Measurements from ENCODE around the gene PRKN.

The PRKN gene

DNA sequence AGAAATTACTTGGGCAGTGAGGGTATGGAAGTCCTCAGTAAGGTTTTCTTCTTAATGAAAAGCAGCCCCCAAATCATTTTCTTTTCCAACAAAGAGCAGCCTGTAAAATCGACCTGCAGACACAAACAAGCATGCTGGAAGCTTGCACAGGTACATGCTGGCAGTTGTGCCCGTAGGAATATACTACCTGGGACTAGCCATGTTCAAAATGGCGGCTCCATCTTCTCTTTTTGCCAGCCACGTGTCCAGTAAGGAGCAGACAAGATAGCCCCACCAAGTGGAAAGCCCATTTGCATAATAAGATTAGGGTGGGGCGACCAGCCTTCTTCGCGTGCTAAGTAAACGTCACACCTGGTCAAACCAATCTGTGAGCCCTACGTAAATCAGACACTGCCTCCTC lies 1194.3 kb downstream of the PRKN start:
- H3K27ac ChIP-seq (replicated peaks): no peak overlapping the region
- no peaks in the 10 kb centered on the region for H3K27me3 ChIP-seq (ENCODE audit: insufficient read depth, poor library complexity, severe bottlenecking)
- no peak overlapping the region for H3K4me3 ChIP-seq (replicated peaks; ENCODE audit: insufficient read depth, low read length)
- TF ChIP-seq SPI1 (IDR thresholded peaks at IDR 0.05; ENCODE audit: borderline replicate concordance, low read depth): no peak
- no peak for DNase-seq (ENCODE audit: low read depth in 1 of 2, low spot score in 1 of 2)

DNA sequence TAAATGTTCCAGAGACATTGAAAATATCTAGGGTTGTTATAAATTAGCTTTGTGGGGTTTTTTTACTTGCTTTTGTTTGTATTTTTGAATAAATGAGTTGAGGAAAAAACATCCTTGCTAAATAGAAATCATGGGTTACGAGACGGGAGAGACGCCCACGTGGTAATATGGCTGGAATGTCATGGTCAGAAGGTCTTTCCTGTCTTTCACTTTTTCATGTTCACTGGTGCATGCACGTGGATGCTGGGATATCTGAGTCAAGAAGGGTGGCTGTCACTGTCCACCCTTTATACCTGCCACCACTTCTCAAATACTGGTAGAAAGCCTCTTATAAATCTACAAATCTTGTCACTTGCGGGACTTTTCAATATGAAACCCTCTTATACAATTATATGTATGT lies 1195.0 kb downstream of the PRKN start:
- no peak overlapping the region for H3K27ac ChIP-seq (replicated peaks)
- H3K27me3 ChIP-seq (ENCODE audit: insufficient read depth, poor library complexity, severe bottlenecking): no peaks in the 10 kb centered on the region
- no peak overlapping the region for H3K4me3 ChIP-seq (replicated peaks; ENCODE audit: insufficient read depth, low read length)
- TF ChIP-seq POLR2AphosphoS5 (IDR thresholded peaks at IDR 0.05; ENCODE audit: low read depth) (no peak), SPI1 (IDR thresholded peaks at IDR 0.05; ENCODE audit: borderline replicate concordance, low read depth) (no peak), GABPA (IDR thresholded peaks at IDR 0.05; ENCODE audit: low read depth) (no peak)
- TF ChIP-seq, protein P1, sequence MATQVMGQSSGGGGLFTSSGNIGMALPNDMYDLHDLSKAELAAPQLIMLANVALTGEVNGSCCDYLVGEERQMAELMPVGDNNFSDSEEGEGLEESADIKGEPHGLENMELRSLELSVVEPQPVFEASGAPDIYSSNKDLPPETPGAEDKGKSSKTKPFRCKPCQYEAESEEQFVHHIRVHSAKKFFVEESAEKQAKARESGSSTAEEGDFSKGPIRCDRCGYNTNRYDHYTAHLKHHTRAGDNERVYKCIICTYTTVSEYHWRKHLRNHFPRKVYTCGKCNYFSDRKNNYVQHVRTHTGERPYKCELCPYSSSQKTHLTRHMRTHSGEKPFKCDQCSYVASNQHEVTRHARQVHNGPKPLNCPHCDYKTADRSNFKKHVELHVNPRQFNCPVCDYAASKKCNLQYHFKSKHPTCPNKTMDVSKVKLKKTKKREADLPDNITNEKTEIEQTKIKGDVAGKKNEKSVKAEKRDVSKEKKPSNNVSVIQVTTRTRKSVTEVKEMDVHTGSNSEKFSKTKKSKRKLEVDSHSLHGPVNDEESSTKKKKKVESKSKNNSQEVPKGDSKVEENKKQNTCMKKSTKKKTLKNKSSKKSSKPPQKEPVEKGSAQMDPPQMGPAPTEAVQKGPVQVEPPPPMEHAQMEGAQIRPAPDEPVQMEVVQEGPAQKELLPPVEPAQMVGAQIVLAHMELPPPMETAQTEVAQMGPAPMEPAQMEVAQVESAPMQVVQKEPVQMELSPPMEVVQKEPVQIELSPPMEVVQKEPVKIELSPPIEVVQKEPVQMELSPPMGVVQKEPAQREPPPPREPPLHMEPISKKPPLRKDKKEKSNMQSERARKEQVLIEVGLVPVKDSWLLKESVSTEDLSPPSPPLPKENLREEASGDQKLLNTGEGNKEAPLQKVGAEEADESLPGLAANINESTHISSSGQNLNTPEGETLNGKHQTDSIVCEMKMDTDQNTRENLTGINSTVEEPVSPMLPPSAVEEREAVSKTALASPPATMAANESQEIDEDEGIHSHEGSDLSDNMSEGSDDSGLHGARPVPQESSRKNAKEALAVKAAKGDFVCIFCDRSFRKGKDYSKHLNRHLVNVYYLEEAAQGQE (IDR thresholded peaks at IDR 0.05; ENCODE audit: insufficient replicate concordance, low read depth): no peak
- TF ChIP-seq, protein P2, sequence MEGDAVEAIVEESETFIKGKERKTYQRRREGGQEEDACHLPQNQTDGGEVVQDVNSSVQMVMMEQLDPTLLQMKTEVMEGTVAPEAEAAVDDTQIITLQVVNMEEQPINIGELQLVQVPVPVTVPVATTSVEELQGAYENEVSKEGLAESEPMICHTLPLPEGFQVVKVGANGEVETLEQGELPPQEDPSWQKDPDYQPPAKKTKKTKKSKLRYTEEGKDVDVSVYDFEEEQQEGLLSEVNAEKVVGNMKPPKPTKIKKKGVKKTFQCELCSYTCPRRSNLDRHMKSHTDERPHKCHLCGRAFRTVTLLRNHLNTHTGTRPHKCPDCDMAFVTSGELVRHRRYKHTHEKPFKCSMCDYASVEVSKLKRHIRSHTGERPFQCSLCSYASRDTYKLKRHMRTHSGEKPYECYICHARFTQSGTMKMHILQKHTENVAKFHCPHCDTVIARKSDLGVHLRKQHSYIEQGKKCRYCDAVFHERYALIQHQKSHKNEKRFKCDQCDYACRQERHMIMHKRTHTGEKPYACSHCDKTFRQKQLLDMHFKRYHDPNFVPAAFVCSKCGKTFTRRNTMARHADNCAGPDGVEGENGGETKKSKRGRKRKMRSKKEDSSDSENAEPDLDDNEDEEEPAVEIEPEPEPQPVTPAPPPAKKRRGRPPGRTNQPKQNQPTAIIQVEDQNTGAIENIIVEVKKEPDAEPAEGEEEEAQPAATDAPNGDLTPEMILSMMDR (IDR thresholded peaks at IDR 0.05; ENCODE audit: insufficient read depth, low read length): no peak
- DNase-seq (ENCODE audit: low read depth in 1 of 2, low spot score in 1 of 2): no peak

DNA sequence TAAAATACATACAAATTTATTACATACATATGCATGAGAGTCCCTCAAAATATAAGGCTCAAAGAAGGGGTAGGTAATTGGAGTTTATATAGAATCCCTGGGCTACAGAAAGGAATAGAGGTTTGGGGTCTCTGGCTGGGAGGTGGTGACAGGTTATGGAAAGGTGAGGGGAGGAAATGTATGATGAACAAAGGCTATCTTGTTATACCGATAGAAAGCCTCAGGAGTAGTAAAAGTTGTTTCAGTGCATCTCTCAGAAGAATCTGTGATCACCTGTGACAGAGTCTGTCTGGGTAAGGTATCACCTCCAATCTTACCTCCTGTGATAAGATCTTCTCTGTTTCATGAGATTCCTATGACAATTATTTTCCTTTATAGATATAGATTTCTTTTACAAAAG lies 1200.8 kb downstream of the PRKN start:
- TF ChIP-seq, protein P2 (IDR thresholded peaks at IDR 0.05; ENCODE audit: insufficient read depth, low read length): no peak
- TF ChIP-seq GABPA (IDR thresholded peaks at IDR 0.05; ENCODE audit: low read depth) (no peak), POLR2AphosphoS5 (IDR thresholded peaks at IDR 0.05; ENCODE audit: low read depth) (no peak), SPI1 (IDR thresholded peaks at IDR 0.05; ENCODE audit: borderline replicate concordance, low read depth) (no peak)
- TF ChIP-seq, protein P1 (IDR thresholded peaks at IDR 0.05; ENCODE audit: insufficient replicate concordance, low read depth): no peak
- no peak for DNase-seq (ENCODE audit: low read depth in 1 of 2, low spot score in 1 of 2)
- Histone ChIP-seq H3K27me3 (ENCODE audit: insufficient read depth, poor library complexity, severe bottlenecking) (no peaks in the 10 kb centered on the region), H3K27ac (replicated peaks) (no peak overlapping the region), H3K4me3 (replicated peaks; ENCODE audit: insufficient read depth, low read length) (no peak overlapping the region)

DNA sequence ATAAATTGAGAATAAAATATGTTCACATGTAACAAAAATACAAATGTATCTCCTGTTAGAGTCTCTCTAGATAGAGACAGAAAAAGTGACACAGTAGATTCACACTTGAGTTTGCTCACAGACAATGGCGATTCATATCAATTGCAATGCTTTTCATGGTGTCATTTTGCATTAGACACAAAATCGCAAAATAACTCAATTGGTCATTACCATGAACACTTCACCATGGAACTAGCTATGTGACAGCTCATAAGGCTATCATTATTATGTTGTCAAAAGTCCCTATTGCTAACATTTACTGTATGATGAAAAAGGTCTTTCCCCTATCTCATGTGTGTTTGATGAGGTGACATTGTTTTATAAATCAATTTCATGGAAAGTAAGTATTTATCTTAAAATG lies 1204.2 kb downstream of the PRKN start:
- Histone ChIP-seq H3K27ac (replicated peaks) (no peak overlapping the region), H3K27me3 (ENCODE audit: insufficient read depth, poor library complexity, severe bottlenecking) (no peaks in the 10 kb centered on the region), H3K4me3 (replicated peaks; ENCODE audit: insufficient read depth, low read length) (no peak overlapping the region)
- DNase-seq (ENCODE audit: low read depth in 1 of 2, low spot score in 1 of 2): no peak
- TF ChIP-seq GABPA (IDR thresholded peaks at IDR 0.05; ENCODE audit: low read depth) (no peak), SPI1 (IDR thresholded peaks at IDR 0.05; ENCODE audit: borderline replicate concordance, low read depth) (no peak), POLR2AphosphoS5 (IDR thresholded peaks at IDR 0.05; ENCODE audit: low read depth) (no peak)
- TF ChIP-seq, protein P1 (IDR thresholded peaks at IDR 0.05; ENCODE audit: insufficient replicate concordance, low read depth): no peak
- TF ChIP-seq, protein P2 (IDR thresholded peaks at IDR 0.05; ENCODE audit: insufficient read depth, low read length): no peak
